Renal cortical epithelial cell (primary cell): ENCODE results near the gene AURKA. TPM values are rescaled to one million over a fixed set of nuclear protein-coding genes. Genes with fewer than 3 reads are reported as not detected.
A peak's percentile ranks its signal among the peaks of the same experiment; 100 is the strongest.
"Not testable (repeated sequence)": the region's sequence is repeated elsewhere in the genome, so short reads cannot be mapped to it uniquely, and the experiment has no call there.

Source experiments
- DNase-seq: peaks from one replicate; pipeline ENCODE4 v3.0.0-alpha.2; 2011; ENCODE audit warnings: low read depth
- total RNA-seq: library from RNA; depleted of rRNA; stranded (reverse); fragments of >200 nt; gene quantifications from 2 replicates; pipeline ENCODE4 v1.2.3, GENCODE V29; 2014

AURKA gene
- total RNA-seq, 1 donor from 2014 or later = 9.1 TPM

DNA sequence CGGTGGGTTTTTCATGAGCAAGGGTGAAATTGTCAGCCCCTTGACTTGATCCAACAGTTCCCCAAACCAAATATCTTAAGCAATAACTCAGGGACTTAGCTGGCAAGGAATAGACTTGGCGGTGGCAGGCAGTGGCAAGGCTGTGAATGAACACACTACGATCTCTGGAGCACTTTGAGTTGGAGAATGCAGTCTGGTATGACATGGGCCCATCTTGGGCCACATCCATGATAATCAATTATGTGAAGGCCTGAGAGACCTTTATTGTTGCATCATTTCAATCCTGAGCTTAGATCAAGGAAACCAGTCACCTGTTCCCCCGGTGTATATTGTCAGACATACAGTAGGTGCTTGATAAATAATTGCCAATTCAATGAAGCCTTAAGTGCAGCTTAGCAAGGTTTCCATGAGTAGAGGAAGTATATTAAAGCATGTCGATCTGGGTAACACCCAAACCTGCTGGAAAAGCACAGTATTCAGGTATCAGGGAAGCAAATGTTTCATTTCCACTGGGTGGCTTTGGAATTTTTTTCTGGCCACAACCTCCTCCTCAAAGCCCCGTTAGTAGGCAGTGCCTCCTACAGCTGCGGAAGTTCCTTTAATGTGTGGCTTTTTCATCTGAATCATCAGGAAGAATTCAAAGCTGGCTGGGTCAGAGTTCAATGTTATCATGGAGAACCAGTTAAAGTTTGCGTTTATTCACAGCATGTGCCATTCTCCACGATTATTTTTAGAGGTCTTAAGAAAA lies 30.2 kb upstream of the AURKA start:
- DNase-seq = peak; percentile 89

DNA sequence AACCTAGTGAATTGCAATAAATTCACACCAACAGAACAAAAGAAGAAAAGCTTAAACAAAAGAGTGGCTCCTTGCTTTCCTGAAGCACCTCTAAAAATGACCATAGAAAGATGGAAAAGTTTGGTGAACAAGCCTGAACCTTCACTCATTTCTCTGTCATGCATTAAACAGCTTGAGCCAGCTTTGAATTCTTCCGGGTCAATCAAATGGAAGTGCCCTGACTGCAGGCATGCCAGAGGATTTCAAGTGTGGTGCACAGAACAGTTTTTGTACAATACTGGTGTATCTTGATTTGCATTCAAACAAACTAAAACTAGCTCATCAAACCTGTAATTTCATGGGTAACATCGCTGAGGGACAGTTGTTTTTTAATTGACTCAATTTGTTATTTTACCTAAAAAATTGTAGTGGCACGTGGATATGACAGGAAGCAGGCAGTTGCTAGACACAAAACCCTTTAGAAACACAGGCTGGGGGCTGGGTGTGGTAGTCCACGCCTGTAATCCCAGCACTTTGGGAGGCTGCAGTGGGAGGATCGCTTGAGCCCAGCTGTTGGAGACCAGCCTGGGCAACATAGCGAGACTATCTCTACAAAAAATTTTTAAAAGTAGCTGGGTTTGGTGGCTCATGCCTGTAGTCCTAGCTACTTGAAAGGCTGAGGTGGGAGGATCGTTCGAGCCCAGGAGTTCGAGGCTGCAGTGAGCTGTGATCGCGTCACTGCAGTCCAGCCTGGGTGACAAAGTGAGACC lies 29.1 kb upstream of the AURKA start:
- peak; percentile 42 for DNase-seq

DNA sequence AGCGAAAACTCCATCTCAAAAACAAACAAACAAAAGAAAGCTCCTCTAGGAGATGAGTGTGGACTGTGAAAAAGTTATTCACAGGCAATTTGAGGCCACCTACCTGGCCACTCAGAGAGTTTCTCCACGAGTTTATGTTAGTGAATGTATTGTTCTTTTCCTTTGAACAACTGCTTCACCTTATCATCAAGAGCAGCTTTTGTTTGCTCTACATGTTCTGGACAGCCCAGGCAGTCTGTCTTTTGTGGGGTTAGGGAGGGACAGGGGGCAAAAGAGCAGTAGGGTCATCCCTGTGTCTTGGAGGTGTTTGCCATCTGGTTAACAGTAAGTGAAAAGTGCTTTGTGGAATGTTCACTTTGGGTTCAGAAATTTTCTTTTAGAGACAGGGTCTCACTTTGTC lies 28.0 kb upstream of the AURKA start:
- DNase-seq = no peak

DNA sequence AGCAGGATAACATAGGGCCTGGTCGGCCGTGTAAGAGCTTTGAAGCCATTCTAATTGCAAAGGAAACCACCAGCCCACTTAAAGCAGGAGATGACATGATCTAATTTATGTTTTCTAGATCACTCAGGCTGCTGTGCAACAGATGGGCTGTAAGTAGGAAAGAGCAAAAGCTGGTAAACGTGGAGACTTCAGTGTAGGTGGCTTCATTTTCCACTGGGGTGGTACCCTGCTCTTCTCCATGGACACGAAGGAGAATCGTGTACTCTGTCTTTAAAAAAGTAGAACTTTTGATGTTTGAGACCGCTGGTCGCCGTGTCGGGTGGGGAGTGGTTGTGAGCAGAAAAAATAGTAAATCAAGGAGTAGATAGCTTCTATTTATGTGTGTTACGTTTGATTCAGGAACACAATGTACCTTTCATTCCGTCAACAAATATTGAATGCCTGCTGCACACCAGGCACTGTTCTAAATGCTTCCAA lies 26.4 kb upstream of the AURKA start:
- DNase-seq = no peak

DNA sequence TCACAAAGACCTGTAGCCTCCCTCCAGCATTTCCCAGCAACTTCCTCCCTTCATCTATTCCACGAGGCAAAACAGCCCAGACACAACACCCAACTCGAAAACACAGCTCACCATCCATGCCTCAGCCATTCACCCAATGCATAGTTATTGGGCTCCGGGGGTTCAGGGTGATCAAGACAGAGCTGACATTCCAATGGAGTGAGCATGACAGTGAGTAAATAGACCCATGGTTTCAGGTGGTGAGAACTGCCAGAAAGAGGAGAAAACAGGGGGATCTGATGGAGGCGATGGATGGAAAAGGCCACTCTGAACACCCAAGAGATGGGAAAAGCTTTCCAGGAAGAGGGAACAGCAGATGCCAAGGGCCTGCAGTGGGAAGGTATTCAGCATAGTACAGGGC lies 25.9 kb upstream of the AURKA start:
- no peak for DNase-seq

DNA sequence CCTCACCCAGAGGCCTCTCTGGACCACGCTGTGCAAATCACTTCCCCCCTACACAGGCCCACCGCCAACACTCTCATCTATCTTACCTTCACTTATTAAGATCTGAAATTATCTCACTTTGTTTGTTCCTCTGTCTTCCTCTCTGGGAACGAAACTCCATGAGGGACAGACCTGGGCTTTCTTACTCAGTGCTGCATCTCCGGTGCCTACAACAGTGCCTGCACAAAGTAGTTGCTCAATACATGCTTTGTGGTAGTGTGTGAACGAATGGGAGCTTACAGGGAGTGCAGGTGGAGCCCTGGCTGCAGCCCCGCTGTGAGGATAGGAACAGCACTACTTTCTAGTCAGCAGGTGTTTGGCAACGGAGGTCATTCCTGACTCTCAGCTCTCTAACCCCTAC lies 25.4 kb upstream of the AURKA start:
- DNase-seq = no peak

DNA sequence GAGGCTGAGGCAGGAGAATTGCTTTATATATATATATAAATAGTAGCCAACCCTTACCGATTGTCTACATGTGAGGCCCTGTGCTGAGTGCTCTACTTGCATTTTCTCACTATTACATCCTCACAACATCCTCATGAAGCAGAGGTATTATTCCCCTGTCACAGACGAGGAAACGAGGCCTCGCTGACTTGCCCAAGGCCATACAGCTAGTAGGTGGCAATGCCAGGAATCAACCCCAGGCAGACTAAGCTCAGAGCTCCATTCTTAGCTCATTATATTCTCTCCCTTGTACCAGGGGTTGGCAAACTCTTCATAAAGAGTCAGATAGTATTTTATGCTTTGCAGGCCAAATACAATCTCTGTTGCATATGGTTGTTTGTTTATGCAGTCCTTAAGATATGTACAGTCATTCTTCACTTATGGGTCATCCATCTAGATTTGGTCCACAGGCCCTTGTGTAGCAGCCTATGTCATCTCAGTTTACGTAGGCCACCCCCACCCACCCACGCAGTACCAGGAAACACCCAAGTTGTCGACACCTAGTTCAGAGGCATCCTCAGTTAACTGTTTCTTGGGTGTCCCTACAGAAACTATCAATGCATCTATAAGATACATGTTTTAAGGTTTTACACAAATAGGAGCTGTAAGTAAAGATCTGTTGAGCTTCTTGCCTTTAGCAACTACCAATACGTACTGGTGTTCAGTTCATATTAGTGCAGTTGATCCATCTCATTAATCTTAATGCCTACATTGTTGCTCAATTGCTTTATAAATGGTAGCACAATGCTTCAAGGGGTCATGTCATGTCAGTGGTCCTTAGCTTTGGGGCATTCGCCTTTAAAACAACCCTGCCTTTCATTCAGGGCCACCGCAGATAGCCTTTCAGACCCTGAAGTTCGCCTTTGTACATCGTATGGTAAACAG lies 23.1 kb upstream of the AURKA start:
- DNase-seq = no peak

DNA sequence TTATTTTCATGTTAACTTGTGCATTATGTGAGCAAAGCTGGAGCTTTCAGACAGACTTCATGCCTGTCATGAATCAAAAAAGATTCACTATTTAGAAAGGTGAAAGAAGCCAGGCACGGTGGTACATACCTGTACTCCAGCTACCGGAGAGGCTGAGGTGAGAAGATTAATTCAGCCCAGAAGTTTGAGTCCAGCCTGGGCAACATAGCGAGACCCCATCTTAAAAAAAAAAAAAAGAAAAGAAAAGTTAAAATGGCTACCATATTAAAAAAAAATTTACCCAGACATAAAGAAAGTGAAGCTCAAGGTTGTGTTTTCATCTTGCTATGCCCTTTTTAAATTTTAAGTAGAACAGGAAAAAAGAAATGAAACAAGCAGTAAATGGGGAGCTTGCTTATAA lies 20.9 kb upstream of the AURKA start:
- no peak for DNase-seq

DNA sequence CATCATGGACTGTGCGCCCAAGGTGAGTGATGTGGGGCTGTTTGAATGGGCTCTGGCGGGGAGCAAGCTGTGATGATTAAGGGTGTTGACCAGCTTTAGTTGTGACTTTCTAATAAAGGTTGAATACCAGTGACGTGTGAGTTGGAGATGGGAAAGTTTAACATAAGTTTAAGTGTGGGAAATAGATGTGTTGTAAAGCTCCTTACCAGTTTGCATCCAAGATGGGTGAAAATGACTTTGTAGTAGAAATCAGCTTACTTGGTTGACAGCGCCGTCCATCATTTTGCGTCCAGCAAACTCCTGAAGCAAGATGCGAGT lies 20.4 kb upstream of the AURKA start:
- no peak for DNase-seq

DNA sequence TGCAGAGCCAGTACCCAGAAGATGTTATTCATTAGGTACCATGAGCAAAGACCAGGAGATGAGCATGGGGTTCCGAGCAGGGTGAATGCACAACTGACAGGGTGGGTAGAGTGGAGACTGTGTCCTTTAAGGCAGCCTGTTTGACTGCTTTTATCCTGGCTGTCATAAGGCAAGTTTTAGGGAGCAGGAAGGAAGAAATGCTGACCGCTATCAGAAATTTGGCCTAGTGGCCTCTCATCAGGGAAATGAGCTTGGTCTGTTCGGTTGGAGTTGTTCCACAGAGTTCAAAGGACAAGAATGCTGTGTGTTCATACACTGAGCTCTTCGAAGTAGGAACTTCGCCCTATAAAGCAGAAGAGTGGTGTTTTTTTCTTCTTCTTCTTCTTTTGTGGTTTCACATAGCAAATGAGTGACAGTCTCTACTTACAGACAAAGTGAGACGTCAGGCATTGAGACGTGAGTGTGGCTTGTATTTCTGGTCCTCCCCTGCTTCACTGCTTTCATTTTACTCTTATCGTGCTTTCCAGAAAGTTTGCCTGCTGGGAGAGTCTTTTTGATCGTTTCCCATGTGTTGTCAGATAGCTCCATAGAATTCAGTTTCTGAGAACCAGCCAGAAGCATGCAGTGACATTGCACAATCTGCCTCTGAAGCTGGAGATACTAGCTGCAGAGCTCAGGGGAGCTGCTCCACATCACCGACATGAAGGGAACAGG lies 19.9 kb upstream of the AURKA start, which contains the start of gene CASS4:
Gene CASS4, plus strand, starts transcription at position 502 of the 714 bp plus-strand sequence. Its CDS starts 199 bp downstream, at position 701.
- DNase-seq = peak; percentile 77

DNA sequence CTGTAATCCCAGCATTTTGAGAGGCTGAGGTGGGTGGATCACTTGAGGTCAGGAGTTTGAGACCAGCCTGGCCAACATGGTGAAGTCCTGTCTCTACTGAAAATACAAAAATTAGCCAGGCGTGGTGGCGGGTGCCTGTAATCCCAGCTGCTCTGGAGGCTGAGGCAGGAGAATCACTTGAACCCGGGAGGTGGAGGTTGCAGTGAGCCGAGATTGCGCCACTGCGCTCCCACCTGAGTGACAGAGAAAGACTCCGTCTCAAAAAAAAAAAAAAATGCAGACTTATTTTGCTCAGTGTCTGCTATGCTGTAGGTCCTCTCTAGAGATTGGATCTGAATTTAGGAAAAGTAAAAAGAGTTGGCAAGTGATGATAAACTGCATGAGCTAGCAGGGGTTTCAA lies 19.3 kb upstream of the AURKA start:
- DNase-seq = not testable (repeated sequence)

DNA sequence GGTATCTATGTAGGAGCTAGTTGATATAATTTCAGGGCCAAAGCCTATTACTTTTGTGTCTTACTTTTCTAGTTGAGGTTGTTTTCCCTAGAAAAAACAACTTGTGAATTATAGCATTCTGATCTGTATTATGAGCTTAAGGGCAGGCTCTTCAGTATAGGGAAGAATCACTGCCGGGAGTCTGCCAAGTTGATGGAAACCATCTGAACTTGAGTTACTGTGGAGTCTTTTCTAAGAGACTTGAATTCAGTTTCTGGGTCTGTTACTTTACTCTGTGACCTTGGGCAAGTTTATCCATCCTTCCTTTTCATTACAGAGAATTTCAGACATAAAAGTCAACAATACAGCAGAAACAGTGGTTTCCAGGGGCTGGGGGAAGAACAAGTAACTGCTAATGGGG lies 17.9 kb upstream of the AURKA start:
- DNase-seq = no peak

DNA sequence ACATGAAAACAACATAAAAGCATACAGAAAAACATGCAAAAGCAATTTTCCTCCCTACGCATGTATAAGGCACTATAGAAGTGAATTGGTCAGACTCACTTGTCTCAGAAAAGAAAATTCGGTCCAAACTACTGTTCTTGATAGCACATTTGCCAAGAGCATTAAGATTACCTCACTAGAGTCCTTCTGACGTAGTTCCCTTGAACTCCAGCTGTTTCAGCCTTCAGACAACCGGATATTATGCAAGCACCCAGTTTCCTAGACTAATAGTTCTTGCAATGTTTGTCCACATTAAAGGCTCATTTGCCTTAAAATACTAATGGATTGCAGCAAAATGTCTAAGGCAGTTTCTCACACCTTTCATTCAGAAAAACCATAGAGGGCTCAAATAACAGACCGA lies 17.5 kb upstream of the AURKA start:
- no peak for DNase-seq

DNA sequence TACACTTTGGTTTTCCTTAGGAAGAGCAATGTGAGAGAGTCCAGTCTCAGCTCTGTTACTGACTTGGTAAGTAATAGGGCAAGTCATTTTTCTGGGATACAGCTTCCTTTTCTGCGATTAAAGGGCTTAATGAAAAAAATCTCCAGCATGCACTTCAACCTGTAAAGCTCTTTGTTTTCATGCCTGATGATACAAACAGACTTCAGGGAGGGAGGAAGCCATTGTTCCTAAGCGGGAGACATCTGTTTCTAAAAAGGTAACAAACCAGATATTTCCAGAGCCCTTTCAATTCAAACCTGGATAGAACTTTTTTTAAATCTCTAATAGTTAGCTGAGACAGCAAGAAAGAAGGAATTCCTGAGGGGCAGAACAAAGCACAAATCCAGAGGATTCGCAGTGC lies 14.9 kb upstream of the AURKA start:
- no peak for DNase-seq

DNA sequence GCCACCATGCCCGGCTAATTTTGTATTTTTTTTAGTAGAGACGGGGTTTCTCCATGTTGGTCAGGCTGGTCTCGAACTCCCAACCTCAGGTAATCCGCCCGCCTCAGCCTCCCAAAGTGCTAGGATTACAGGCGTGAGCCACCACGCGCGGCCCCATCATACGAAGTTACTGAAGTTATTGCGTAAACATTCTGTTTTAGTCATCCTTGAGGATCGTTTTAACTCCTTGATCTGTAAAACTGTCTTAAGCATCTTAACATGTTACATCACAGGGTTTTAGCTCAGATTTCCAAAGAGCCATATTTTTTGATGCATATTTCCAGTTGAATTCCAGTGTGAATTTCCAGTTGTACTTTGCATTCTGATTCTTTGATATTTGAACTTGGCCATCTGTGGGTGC lies 13.3 kb upstream of the AURKA start:
- not testable (repeated sequence) for DNase-seq

DNA sequence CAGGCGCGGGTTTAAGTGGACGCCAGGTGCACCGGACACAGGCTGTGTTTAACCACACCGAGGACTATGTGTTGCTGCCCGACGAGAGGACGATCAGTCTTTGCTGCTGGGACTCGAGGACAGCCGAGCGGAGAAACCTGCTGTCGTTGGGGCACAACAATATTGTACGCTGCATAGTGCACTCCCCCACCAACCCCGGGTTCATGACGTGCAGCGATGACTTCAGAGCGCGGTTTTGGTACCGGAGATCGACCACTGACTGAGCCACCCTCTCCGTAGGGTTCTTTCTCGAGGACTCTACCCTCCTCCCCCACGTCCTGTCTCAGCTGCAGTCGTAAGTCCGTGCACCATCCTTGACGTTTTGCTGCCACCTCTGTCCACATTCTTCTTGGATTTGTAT lies 11.4 kb upstream of the AURKA start:
- DNase-seq = no peak

DNA sequence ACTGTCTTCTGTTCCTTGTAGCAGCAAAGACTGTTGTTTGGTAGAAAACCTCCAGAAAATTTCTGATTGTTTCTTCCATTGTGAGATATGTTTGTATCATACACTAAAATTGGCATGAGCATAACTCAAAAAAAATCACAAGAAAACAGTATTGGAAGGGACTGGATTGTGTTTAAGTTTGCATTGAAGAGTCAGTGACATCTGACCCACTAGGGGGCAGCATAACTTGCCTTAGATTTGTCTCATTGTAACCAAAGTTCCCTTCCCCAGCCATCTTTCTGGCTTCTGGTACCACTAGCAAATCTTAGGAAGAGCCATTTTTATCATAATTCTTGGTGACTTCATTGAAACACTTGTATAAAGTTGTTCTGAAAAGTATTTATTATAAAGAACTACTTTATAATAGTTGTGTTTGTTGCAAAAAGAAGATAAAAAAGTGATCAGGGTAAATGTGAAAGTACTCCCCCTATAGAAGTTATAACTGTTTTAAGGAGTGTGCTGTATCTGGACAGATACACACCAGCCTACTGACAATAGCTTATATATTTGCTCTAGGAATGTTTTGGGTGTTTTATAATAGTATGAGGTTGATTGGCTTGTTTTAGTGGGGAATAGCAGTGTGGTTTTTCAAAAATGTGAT lies 8.1 kb upstream of the AURKA start:
- peak; percentile 66 for DNase-seq

DNA sequence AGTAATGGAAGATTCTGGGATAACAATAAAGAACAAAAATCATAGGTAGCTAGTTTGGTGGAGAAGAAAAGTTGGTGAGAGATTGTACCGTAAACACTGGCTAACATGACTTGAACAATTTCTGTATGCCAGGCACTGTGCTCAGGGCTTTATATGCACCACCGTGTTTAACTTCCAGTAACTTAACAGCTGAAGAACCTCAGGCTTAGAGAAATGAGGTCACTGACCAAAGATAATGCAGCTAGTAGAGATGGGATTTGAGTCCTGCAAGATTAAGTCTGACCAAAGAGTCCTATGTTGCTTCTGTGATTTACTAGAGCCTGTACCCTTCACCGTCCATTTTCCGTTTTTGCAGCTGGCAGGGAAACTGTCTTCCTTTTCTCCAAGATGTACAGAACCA lies 3.2 kb upstream of the AURKA start:
- no peak for DNase-seq

DNA sequence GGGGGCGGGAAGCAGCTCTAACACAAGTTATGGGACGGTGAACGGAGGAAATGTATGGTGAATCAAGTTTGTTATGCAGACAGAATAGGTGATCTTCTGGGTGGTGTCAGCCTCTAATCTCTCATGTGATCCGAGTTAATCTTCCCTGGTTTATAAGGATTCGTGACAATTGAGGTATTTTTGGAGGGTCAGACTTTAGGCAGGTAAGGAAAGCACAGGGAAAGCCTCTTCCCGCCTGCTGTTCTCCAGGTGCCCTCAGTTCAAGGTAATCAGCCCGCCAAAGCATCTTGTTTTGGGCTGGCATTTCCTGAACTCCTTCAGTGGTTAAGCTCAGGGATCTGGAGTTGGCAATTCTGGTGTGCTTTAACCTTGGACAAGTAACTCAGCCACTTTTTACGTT lies 1.6 kb upstream of the AURKA start:
- DNase-seq = no peak

DNA sequence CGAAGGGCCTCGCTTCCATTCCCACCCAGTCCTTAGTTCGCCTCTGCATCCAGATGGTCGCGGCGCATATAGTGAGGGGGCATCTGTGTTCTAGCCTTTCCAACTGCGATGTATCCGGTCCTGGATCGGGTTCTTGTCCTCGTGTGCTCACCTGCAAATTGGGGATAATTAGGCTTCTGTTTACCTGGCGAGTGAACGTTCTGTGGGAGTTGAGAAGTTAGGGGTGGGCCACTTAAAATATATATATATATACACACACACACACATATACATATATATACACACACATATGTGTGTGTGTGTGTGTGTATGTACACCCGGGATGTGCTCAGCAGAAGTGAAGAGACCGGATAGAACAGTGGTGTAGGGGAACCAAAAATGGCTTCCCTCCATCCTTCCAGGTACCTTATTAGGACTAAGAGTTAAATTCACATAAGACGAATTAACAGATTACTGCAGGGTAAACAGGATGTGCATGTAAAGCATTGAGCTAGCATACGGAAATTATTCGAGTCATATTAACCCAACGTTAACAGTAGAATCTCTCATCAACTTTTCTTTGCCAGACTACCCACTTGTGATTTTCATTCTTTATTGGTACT lies 967 bp upstream of the AURKA start:
- no peak for DNase-seq
